Cardiac muscle cell (in vitro differentiated cells and primary cell): ENCODE measurements around the gene ZNF444. TPM values are rescaled to one million over a fixed set of nuclear protein-coding genes. Genes with fewer than 3 reads are reported as not detected.

ENCODE experiments used
- DNase-seq, 2 donors: peaks; one replicate each; pipeline versions ENCODE4 v3.0.0 to v3.0.0-alpha.2; 2010 to 2017; ENCODE audit warnings: low read depth in 1 of 2, low spot score in 1 of 2
- H3K27ac ChIP-seq: fragments of 200-600 bp; sonication (generic); 2 replicates; pipeline ENCODE4 v1.5.1; 2016
- H3K27me3 ChIP-seq: fragments of 200-600 bp; sonication (generic); 2 replicates; pipeline ENCODE4 v1.6.0; 2016; ENCODE audit warnings: control low read depth
- H3K36me3 ChIP-seq: fragments of 200-600 bp; sonication (generic); 2 replicates; pipeline ENCODE4 v1.5.1; 2016; ENCODE audit warnings: control low read depth
- H3K4me1 ChIP-seq: fragments of 200-600 bp; sonication (generic); 2 replicates; pipeline ENCODE4 v1.8.1; 2017; ENCODE audit warnings: low read depth, mild to moderate bottlenecking, mixed run types
- H3K4me3 ChIP-seq: fragments of 200-600 bp; sonication (generic); 2 replicates; pipeline ENCODE4 v1.5.1; 2016; ENCODE audit warnings: mild to moderate bottlenecking
- H3K9me3 ChIP-seq: fragments of 200-600 bp; sonication (generic); 2 replicates; pipeline ENCODE4 v1.5.1; 2017; ENCODE audit warnings: low read depth, mild to moderate bottlenecking, control low read depth
- polyA plus RNA-seq: library from polyadenylated mRNA; unstranded; fragments of >200 nt; fragmentation: Nextera tagmentation; extraction: Ambion mirVana; gene quantifications from 2 replicates; pipeline ENCODE4 v1.2.1, GENCODE V29; 2016
- total RNA-seq: library from RNA; depleted of rRNA; stranded (reverse); fragments of >200 nt; gene quantifications from 2 replicates; pipeline ENCODE4 v1.2.3, GENCODE V29; 2016
- TF ChIP-seq, protein P1 (sequence below): IDR thresholded peaks from 2 replicates; pipeline ENCODE4 v1.5.1; 2012; ENCODE audit warnings: low read depth, mild to moderate bottlenecking, low read length

Gene ZNF444
- total and polyA plus RNA-seq, 2 experiments from 2014 or later: 71.8 to 72.8 TPM

DNA sequence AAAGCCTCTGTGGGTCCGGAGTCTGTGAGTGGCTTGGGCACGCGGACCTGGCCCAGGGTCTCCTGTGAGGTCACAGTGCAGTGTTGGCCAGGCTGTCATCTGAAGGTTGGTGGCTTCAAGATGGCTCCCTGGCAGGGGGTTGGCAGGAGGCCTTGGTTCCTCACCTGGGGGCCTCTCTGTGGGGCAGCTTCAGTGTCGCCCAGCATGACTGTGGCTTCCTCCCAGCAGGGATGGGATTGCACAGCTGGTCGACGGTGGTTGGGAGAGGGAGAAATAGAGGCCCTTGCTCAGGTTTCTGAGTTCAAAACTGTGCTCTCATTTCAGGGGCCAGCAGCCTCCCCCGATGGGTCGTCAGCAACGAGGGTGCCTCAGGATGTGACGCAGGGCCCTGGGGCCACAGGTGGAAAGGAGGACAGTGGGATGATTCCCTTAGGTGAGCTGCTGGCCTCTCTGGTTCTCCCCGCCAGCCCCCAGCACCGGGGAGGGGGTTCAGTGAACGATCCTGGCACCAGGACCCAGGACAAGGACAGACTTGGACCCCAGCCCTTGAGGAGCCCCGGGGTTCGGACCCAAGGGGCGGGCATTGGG lies 17.2 kb downstream of the ZNF444 start:
- no peak overlapping the region for H3K27ac ChIP-seq
- no peaks in the 10 kb centered on the region for H3K36me3 ChIP-seq
- H3K9me3 ChIP-seq: no peaks in the 10 kb centered on the region
- no peak overlapping the region for H3K4me3 ChIP-seq
- no peak for DNase-seq
- H3K4me1 ChIP-seq: no peaks in the 10 kb centered on the region
- TF ChIP-seq, protein P1, sequence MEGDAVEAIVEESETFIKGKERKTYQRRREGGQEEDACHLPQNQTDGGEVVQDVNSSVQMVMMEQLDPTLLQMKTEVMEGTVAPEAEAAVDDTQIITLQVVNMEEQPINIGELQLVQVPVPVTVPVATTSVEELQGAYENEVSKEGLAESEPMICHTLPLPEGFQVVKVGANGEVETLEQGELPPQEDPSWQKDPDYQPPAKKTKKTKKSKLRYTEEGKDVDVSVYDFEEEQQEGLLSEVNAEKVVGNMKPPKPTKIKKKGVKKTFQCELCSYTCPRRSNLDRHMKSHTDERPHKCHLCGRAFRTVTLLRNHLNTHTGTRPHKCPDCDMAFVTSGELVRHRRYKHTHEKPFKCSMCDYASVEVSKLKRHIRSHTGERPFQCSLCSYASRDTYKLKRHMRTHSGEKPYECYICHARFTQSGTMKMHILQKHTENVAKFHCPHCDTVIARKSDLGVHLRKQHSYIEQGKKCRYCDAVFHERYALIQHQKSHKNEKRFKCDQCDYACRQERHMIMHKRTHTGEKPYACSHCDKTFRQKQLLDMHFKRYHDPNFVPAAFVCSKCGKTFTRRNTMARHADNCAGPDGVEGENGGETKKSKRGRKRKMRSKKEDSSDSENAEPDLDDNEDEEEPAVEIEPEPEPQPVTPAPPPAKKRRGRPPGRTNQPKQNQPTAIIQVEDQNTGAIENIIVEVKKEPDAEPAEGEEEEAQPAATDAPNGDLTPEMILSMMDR: no peak
- H3K27me3 ChIP-seq: no peaks in the 10 kb centered on the region

DNA sequence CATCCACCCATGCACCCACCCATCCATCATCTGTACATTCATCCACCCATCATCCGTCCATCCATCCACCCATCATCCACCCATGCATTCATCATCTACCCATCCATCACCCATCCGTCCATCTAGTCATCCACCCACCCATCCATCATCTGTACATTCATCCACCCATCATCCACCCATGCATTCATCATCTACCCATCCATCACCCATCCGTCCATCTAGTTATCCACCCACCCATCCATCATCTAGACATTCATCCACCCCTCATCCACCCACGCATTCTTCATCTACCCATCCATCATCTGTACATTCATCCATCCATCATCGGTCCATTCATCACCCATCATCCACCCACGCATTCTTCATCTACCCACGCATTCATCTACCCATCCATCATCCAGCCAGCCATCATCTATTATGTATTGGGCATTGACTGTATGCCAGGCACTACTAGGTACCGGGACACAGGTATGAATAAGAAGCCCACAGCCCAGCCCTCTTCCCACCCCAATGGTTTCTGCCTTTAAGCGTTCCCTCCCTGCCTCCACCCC lies 18.0 kb downstream of the ZNF444 start:
- Histone ChIP-seq H3K4me3 (no peak overlapping the region), H3K4me1 (no peaks in the 10 kb centered on the region), H3K27me3 (no peaks in the 10 kb centered on the region), H3K27ac (no peak overlapping the region), H3K36me3 (no peaks in the 10 kb centered on the region), H3K9me3 (no peaks in the 10 kb centered on the region)
- TF ChIP-seq, protein P1: no peak
- no peak for DNase-seq

DNA sequence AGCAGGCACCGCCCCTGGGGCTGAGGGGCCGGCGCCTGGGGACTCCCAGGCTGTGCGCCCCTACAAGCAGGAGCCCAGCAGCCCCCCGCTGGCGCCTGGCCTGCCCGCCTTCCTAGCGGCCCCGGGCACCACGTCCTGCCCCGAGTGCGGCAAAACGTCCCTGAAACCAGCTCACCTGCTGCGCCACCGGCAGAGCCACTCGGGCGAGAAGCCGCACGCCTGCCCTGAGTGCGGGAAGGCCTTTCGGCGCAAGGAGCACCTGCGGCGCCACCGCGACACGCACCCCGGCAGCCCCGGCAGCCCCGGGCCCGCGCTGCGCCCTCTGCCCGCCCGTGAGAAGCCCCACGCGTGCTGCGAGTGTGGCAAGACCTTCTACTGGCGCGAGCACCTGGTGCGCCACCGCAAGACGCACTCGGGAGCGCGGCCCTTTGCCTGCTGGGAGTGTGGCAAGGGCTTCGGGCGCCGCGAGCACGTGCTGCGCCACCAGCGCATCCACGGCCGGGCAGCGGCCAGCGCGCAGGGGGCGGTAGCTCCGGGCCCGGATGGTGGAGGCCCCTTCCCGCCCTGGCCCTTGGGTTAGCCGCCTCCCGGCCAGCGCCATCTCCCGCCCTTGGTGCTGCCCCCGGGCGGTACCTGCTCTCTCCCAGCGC lies 18.7 kb downstream of the ZNF444 start:
- Histone ChIP-seq H3K4me1 (no peaks in the 10 kb centered on the region), H3K27me3 (no peaks in the 10 kb centered on the region), H3K36me3 (no peaks in the 10 kb centered on the region), H3K4me3 (no peak overlapping the region), H3K9me3 (no peaks in the 10 kb centered on the region), H3K27ac (no peak overlapping the region)
- TF ChIP-seq, protein P1: no peak
- DNase-seq: no peak

DNA sequence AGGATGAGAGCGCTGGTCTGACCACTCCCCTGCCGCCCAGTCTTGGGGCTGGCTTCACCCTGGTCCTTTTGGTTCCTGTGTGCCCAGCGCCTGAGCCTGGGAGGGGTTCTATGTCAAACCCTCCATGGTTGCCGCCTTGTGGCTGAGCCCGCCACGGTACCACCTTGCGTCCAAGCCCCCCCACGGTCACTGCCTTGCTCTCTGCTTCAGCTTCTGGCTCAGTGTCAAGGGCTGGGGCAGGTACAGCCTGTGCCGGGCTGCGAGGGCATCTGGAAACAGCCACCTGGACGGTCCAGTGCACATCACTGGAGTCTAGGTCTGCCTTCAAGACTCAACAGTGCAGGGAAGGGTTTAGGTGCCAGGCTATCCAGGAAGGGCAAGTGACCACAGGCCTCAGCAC lies 20.4 kb downstream of the ZNF444 start:
- Histone ChIP-seq H3K4me3 (no peak overlapping the region), H3K27me3 (no peaks in the 10 kb centered on the region), H3K36me3 (no peaks in the 10 kb centered on the region), H3K9me3 (no peaks in the 10 kb centered on the region), H3K4me1 (no peaks in the 10 kb centered on the region), H3K27ac (no peak overlapping the region)
- TF ChIP-seq, protein P1: no peak
- DNase-seq: no peak

DNA sequence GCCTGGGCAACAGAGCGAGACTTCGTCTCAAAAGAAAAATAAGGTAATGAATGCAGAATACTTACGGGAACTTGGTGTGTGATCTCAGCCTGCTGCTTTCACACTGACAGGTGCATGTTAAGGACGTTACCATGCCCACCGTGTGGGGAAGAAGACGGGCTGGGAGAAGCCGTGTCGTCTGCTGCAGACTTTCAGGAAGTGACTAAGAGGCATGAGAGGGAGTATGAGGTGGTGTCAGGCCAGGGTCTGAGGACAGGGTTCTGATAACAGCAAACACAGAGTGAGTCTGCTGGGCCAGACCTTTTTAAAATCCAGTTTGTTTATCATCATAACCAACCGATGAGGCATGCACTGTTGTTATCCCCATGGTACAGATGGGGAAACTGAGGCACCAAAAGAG lies 21.2 kb downstream of the ZNF444 start:
- TF ChIP-seq, protein P1: no peak
- Histone ChIP-seq H3K27me3 (no peaks in the 10 kb centered on the region), H3K27ac (no peak overlapping the region), H3K4me3 (no peak overlapping the region), H3K36me3 (no peaks in the 10 kb centered on the region), H3K4me1 (no peaks in the 10 kb centered on the region), H3K9me3 (no peaks in the 10 kb centered on the region)
- DNase-seq: peak in 1 of 2 donors; percentile 37
